Mesenteric fat pad (tissue), 1 donor: ENCODE results near the gene KIF26A. TPM values are rescaled to one million over a fixed set of nuclear protein-coding genes. Genes with fewer than 3 reads are reported as not detected.

Experiments
- DNase-seq: peaks from one replicate; pipeline ENCODE4 v3.0.0-alpha.2; 2020; ENCODE audit warnings: low spot score
- total RNA-seq: library from RNA; stranded (reverse); fragmentation: NEBNext Ultra II Directional; extraction: Animal tissue kit (Norgen Biotek cat#: 25700); gene quantifications from one replicate; pipeline ENCODE4 v1.2.1, GENCODE V29; 2021
- donor health status: DM: yes; HTN: yes; CAD: no.

Gene KIF26A
- total RNA-seq, 1 donor from 2014 or later: 3.2 TPM

DNA sequence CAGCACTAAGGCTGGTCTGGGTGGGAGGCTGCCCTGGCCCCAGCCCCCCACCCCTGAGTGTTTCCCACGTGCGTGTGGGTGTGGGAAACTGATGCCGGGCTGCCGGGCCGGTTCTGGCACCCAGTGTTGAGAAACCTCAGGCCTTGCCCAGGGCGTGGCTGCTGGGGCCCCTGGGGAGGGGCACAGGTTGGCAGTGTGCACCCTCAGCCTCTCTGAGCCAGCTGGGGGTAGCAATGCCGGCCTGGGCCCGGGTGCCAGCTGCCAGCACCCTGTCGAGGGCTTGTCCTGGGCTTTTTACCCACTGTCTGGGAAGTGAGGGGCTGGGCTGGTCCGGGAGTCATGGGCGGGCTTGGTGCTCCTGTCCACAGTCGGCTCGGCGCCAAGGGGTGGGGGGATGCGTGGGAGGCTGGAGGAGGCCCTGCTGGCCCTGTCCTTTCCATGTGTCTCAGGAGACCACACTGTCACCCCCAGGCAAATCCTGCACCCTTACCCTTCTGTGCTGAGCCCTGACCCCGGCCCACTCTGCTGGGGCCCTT is 37.2 kb upstream of the KIF26A start:
- no peak for DNase-seq

DNA sequence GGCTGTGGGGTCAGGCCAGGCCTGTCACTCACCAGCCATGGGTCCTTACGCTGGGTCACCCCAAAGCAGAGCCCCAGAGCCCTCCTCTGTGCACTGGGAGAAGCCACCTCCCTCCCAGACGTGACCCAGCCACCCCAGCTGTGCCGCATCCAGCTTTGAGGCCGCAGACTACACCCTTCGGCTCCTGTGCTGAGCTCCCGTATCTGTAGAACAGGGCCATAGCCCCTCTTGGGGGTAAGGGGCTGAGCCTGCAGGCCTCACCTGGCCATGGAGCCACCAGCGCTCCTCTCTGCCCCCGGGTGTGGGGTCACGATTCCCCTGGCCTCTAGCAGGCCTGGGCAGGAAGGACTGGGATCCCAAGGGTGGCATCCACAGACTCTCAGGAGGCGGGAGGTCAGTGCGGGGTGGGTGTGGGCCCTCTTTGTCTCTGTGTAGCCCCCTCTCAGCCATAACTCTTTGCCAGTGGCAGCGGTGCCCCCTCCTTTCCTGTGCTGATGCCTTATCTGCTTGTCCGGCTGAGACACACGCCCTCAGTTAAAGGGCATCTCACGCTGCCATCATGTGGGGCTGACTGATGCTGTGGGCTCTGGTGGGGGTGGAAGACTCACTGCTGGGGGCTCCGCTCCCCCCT is 36.6 kb upstream of the KIF26A start:
- no peak for DNase-seq

DNA sequence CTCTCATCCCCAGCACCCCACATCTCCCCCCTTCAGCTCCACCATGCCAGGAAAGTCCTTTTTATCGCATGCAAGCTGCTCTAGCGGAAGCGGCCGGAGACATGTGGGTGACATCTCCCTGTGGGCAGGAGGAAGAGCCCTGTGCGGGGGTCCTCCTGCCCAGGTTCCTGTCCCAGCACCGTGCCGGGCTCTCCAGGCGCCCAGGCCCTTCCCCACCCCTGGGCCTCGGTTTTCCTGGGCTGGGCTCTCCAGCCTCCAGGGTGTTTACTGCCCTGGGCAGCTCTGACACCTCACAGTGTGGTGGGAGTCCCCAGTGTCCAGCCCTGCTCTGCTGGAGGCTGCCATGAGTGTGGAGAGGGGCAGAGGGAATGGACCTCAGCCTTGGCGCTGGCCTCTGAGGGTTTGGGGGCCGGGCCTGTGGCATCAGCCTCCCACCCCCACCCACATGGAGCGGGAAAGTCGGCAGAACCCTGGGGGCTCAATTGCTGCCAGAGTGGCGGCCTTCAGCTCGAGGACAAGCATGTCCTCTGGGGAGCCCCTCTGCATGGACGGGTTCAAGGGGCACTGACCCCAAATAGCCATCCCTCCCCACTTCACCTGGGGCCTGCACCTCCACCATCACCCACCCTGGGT is 36.0 kb upstream of the KIF26A start:
- DNase-seq: no peak

DNA sequence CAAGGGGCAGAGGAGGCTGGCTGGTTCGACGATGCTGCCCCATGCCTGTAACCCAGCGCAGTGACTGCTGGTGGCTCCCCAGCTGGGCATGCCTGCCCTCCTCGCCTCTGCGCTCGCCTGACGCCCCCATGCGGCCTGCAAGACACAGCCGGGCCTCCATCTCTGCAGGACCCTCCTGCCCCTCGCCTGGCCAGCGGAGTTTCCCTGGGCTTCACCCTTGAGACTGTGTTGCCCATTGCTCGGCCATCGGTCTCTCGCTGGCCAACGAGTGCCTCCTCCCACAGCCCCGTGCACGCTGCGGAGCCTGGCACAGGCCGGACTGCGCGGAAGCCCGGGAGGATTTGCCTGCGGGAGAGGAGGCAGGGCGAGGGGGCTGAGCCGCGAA is 35.3 kb upstream of the KIF26A start:
- DNase-seq: no peak

DNA sequence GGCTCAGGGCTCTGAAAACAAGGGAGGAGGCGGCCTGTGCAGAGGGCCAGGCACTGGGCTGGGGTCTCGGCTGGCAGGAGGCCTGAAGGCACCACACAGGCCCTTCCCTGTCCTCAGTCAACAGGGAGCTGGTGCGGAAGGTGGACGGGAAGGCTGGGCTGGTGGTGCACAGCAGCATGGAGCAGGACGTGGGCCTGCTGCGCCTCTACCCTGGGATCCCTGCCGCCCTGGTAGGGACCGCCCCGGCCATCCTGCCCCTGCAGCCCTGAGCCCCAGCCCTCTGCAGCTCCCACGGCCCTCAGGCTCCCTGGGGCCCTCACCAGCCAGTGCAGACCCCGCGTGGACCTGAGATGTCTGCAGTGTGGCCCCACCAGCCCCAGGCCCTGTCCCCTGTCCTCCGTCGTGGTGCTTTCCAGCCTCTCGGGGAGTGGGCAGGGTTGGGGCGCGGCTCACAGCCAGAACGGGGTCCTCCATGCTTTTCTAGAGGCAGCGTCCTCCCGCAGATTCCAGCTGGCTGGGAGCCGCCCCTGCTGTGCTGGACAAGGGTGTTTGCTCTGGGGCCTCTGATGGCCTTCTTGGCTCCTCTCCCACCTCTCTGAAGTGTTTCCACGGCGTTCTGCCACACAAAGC is 34.8 kb upstream of the KIF26A start:
- DNase-seq: no peak

GRCh38 chr14:104104076-104104901 is 34.1 kb upstream of the KIF26A start:
- DNase-seq: no peak

GRCh38 chr14:104105071-104105821 is 33.1 kb upstream of the KIF26A start:
- DNase-seq: no peak

DNA sequence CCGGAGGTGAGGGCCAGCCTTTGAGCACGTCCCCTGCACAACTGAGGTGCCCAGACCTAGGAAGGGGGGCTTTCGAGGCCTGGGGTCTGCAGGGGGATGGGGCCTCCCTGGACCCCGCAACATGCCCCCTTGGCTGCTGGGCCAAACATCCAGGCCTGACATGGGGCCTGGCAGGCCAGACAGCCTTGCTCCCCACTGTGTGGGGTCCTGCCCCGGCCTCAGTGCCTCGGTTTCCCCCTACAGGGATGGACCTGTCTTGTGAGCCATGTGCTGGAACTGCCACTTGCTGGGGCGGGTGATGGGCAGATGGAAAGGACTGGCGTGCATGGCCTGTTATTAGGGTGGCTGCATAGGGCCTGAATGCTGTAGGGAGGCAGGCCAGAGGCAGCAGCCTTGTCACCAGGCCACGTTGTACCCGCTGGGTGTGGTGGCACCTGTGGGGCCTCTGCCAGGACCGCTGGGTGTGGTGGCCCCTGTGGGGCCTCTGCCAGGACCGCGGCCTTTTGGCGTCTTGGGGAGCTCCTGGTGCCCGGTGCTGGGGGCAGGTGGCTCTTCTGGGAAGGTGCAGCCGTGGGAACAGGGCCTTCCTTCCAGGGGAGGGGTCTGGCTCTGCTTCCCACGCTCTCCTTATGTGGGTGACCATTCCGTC is 32.4 kb upstream of the KIF26A start:
- no peak for DNase-seq

DNA sequence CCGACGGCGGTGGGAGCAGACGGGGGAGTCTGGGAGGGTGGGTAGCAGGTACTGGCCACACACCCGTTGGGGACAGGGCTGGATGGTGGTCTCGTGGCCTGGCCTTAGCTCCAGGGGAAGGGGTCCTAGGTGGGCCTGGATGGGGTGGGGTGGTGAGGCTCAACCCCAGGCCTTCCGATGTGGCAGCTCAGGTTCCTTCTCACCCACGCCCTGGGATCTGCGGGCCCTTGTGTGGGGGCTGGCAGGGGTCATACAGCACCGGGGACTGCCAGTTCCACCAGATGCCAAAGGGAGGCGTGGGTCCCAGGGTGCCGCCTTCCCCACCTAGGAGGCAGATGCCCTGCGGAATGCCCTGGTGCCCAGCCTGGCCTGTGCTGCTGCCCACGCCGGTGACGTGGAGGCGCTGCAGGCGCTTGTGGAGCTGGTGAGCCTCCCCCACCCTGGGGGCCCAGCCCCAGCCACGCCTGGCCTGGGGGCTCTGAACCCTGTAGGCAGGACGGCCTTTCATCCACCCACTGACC is 31.9 kb upstream of the KIF26A start:
- no peak for DNase-seq

- DNase-seq: no peak
Observed at GRCh38 chr14:104107101-104107581, 31.2 kb upstream of the KIF26A start.

- DNase-seq: peak; percentile 72
Observed at GRCh38 chr14:104107611-104108569, 30.5 kb upstream of the KIF26A start.

- no peak for DNase-seq
Observed at GRCh38 chr14:104108570-104109541, 29.5 kb upstream of the KIF26A start.

DNA sequence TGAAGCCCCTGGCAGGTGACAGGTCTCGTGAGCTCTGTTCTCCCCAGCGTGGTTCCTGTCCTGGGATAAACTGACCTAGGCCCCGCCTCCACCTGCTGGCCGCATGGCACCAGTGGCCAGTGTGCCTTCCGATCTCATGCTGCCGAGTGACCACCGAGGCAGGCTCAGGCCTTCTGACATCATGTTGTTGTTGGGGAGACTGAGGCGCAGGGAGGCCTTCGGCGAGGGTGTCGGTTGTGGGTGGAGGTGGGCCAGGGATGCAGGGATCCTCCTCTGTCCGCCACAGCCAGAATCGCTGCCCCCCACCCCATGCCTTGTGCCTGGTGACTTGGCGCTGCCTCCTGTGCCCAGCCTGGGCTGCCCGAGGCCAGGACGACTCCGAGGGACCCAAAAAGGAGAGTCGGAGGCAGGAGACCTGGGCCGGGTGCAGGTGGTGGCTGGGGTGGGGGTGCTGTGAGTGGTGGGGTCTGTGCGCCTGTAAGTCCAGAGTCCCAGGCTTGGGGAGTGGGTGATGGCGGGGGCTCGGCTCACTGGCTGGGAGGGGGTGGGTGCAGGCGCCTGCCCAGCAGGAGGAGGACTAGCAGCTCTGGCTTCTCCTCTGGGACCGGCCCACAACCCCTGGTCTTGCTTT is 28.5 kb upstream of the KIF26A start:
- DNase-seq: no peak

- no peak for DNase-seq
Observed at GRCh38 chr14:104110491-104111209, 27.7 kb upstream of the KIF26A start.

- DNase-seq: no peak
Observed at GRCh38 chr14:104111301-104112112, 26.9 kb upstream of the KIF26A start.

- DNase-seq: no peak
Observed at GRCh38 chr14:104112113-104112505, 26.3 kb upstream of the KIF26A start.
